Raji (cell line): ENCODE measurements around the gene F5.

ENCODE experiments used
- POLR2A ChIP-seq: IDR thresholded peaks from 2 replicates; pipeline ENCODE4 v1.6.1; 2011; ENCODE audit warnings: low read depth, low read length, control low read depth; ENCODE audit not compliant: insufficient read depth

F5 gene

GRCh38 chr1:169601096-169601881, 15.0 kb upstream of the F5 start:
- TF ChIP-seq POLR2A, result no peak

GRCh38 chr1:169595764-169596711, 9.8 kb upstream of the F5 start:
- TF ChIP-seq POLR2A, result no peak

GRCh38 chr1:169594391-169594790, 8.1 kb upstream of the F5 start:
- TF ChIP-seq POLR2A, result no peak

- TF ChIP-seq POLR2A, result no peak
Measured at GRCh38 chr1:169590932-169591331, 4.7 kb upstream of the F5 start.

- TF ChIP-seq POLR2A, result no peak
Measured at GRCh38 chr1:169588785-169589485, 2.7 kb upstream of the F5 start.

GRCh38 chr1:169588112-169588511, 1.8 kb upstream of the F5 start:
- no peak for TF ChIP-seq POLR2A

GRCh38 chr1:169586067-169586394, 250 bp downstream of the F5 start:
- TF ChIP-seq POLR2A, result no peak

GRCh38 chr1:169585181-169585580, 1.1 kb downstream of the F5 start:
- no peak for TF ChIP-seq POLR2A

- no peak for TF ChIP-seq POLR2A
Measured at GRCh38 chr1:169584483-169585144, 1.7 kb downstream of the F5 start.

- TF ChIP-seq POLR2A, result no peak
Measured at GRCh38 chr1:169577981-169578738, 8.1 kb downstream of the F5 start.

GRCh38 chr1:169576935-169577331, 9.3 kb downstream of the F5 start:
- TF ChIP-seq POLR2A, result no peak

GRCh38 chr1:169576241-169576934, 9.9 kb downstream of the F5 start:
- no peak for TF ChIP-seq POLR2A

- TF ChIP-seq POLR2A, result no peak
Measured at GRCh38 chr1:169574336-169574735, 11.9 kb downstream of the F5 start.

- TF ChIP-seq POLR2A, result no peak
Measured at GRCh38 chr1:169572187-169572586, 14.1 kb downstream of the F5 start.
